LHCN-M2 (cell line): ENCODE results near the gene LZTS3. TPM values are rescaled to one million over a fixed set of nuclear protein-coding genes. Genes with fewer than 3 reads are reported as not detected.

Experiments used
- total RNA-seq: library from RNA; depleted of rRNA; stranded (reverse); fragments of >200 nt; gene quantifications from 2 replicates; pipeline ENCODE4 v1.2.3, GENCODE V29; 2014; rRNA removed

The LZTS3 gene
- total RNA-seq, 1 experiment from 2014 or later, result 6.7 TPM

Other genes starting within 250 kb of the LZTS3 start
- gene GNRH2, start 129.9 kb downstream of the LZTS3 start, total RNA-seq, result not detected in 2 replicates
- gene MRPS26, start 127.5 kb downstream of the LZTS3 start, total RNA-seq, result 58.4 and 66.9 TPM in 2 replicates
- gene OXT, start 101.9 kb downstream of the LZTS3 start, total RNA-seq, result not detected in 2 replicates
- gene AVP, start 88.8 kb downstream of the LZTS3 start, total RNA-seq, result not detected in 2 replicates
- gene FASTKD5, start 13.7 kb downstream of the LZTS3 start, total RNA-seq, result 22.9 and 24.7 TPM in 2 replicates
- 5.1 and 5.3 TPM in 2 replicates for gene UBOX5, start 13.7 kb downstream of the LZTS3 start, total RNA-seq
- gene DDRGK1, start 31.1 kb upstream of the LZTS3 start, total RNA-seq, result 51.3 and 52.6 TPM in 2 replicates
- gene ITPA, start 35.9 kb upstream of the LZTS3 start, total RNA-seq, result 66.0 and 71.0 TPM in 2 replicates
- gene SLC4A11, start 65.6 kb upstream of the LZTS3 start, total RNA-seq, result 3.1 and 3.7 TPM in 2 replicates
- 6.9 and 7.3 TPM in 2 replicates for gene DNAAF9, start 234.1 kb upstream of the LZTS3 start, total RNA-seq